A673 (cell line): ENCODE data around the gene SHROOM3. TPM values are rescaled to one million over a fixed set of nuclear protein-coding genes. Genes with fewer than 3 reads are reported as not detected.

Experiments used
- BruUV-seq: library from RNA; stranded (reverse); fragments of 400-500 nt; replicated peaks from 2 replicates; lab custom pipeline; 2021; lab: Mats Ljungman, UMichigan
- CTCF ChIA-PET: fragments of 300-600 bp; sonication (Branson Sonifier 250); formaldehyde crosslinking; loops from one replicate; lab custom pipeline; 2022; ENCODE audit warnings: antibody characterized with exemption; lab: Charles Lee
- POLR2A ChIA-PET: fragments of 300-600 bp; sonication (Branson Sonifier 250); formaldehyde crosslinking; loops from one replicate; lab custom pipeline; 2022; ENCODE audit warnings: antibody characterized with exemption; ENCODE audit not compliant: low non-redundant PET; lab: Charles Lee
- DNase-seq: peaks from one replicate; pipeline ENCODE4 v3.0.0-alpha.2; 2015; ENCODE audit warnings: low spot score
- H3K27ac ChIP-seq: fragments of 200-600 bp; sonication (generic); 2 replicates; pipeline ENCODE4 v1.5.1; 2016; ENCODE audit warnings: mixed run types, low read depth, mild to moderate bottlenecking, mixed read lengths, antibody characterized with exemption, low read length; ENCODE audit not compliant: poor library complexity, severe bottlenecking
- H3K27me3 ChIP-seq: fragments of 200-600 bp; sonication (generic); replicated peaks from 2 replicates; pipeline ENCODE4 v1.6.1; 2017; ENCODE audit warnings: mixed run types, low read depth, mild to moderate bottlenecking, mixed read lengths, antibody characterized with exemption, low read length; ENCODE audit not compliant: insufficient read depth, poor library complexity
- H3K36me3 ChIP-seq: fragments of 200-600 bp; sonication (generic); 2 replicates; pipeline ENCODE4 v1.6.1; 2016; ENCODE audit warnings: mixed run types, mild to moderate bottlenecking, mixed read lengths, antibody characterized with exemption, low read length; ENCODE audit not compliant: insufficient read depth, poor library complexity, severe bottlenecking
- H3K4me1 ChIP-seq: fragments of 200-600 bp; sonication (generic); 2 replicates; pipeline ENCODE4 v1.6.1; 2017; ENCODE audit warnings: mixed run types, mild to moderate bottlenecking, mixed read lengths, antibody characterized with exemption, low read length; ENCODE audit not compliant: insufficient read depth, poor library complexity, severe bottlenecking
- H3K4me3 ChIP-seq: fragments of 200-600 bp; sonication (generic); 2 replicates; pipeline ENCODE4 v1.5.1; 2016; ENCODE audit warnings: low read depth, mixed run types, mild to moderate bottlenecking, mixed read lengths, low read length; ENCODE audit not compliant: poor library complexity, severe bottlenecking
- H3K9me3 ChIP-seq: fragments of 200-600 bp; sonication (generic); 2 replicates; pipeline ENCODE4 v1.6.1; 2016; ENCODE audit warnings: mixed run types, low read depth, mild to moderate bottlenecking, mixed read lengths, antibody characterized with exemption, low read length; ENCODE audit not compliant: poor library complexity, severe bottlenecking
- CTCF ChIP-seq: fragments of 300-800, 200-600 bp; sonication (generic); conservative IDR thresholded peaks from 2 replicates; pipeline ENCODE4 v1.5.1; 2017; ENCODE audit warnings: low read depth, mild to moderate bottlenecking, antibody characterized with exemption, low read length, moderate library complexity, mixed read lengths
- EZH2 ChIP-seq: fragments of 200-600 bp; sonication (generic); IDR thresholded peaks from 2 replicates; pipeline ENCODE4 v1.6.1; 2017; ENCODE audit warnings: borderline replicate concordance, low read depth, mild to moderate bottlenecking, mixed read lengths, antibody characterized with exemption, low read length; ENCODE audit not compliant: poor library complexity, severe bottlenecking
- intact Hi-C: fragments of 100-400 bp; cut with micrococcal nuclease; formaldehyde crosslinking; loops from one replicate; pipeline ENCODE4 v1.10.0; 2022; ENCODE audit not compliant: unreplicated experiment
- total RNA-seq: library from RNA; stranded (reverse); gene quantifications from 2 replicates; pipeline ENCODE4 v1.2.3, GENCODE V29; 2021

Gene SHROOM3
- total RNA-seq, 1 experiment from 2014 or later = 9.3 TPM

- CTCF ChIA-PET = no interaction called here
- no peak for DNase-seq
Measured at GRCh38 chr4:76576824-76577223, 141.8 kb downstream of the SHROOM3 start.

GRCh38 chr4:76578002-76578560, 143.1 kb downstream of the SHROOM3 start:
- no peak for DNase-seq
- CTCF ChIA-PET = no interaction called here
- Histone ChIP-seq H3K27me3 (no peaks in the 10 kb centered on the region), H3K9me3 (no peaks in the 10 kb centered on the region), H3K4me1 (no peaks in the 10 kb centered on the region), H3K27ac (no peak overlapping the region), H3K4me3 (no peak overlapping the region), H3K36me3 (no peaks in the 10 kb centered on the region)
- TF ChIP-seq EZH2 = no peak
- no peak for TF ChIP-seq CTCF
- POLR2A ChIA-PET = interaction anchor here (0.5 kb wide), 1 partner anchor 33 kb away, joined by 3 read pairs; no protein-coding TSS in a partner anchor
- intact Hi-C loops = no loop called here
- BruUV-seq = no TSS peak

More at GRCh38 chr4:76576824-76577223, 141.8 kb downstream of the SHROOM3 start:
- no TSS peak for BruUV-seq
- Histone ChIP-seq H3K27me3 (no peaks in the 10 kb centered on the region), H3K27ac (no peak overlapping the region), H3K9me3 (no peaks in the 10 kb centered on the region), H3K4me3 (no peak overlapping the region), H3K36me3 (no peaks in the 10 kb centered on the region), H3K4me1 (no peaks in the 10 kb centered on the region)
- intact Hi-C loops = no loop called here
- POLR2A ChIA-PET = no interaction called here
- TF ChIP-seq EZH2 = no peak
- no peak for TF ChIP-seq CTCF

GRCh38 chr4:76579596-76580375, 144.8 kb downstream of the SHROOM3 start:
- TF ChIP-seq EZH2 = no peak
- TF ChIP-seq CTCF = no peak
- Histone ChIP-seq H3K27ac (no peak overlapping the region), H3K36me3 (no peaks in the 10 kb centered on the region), H3K27me3 (no peaks in the 10 kb centered on the region), H3K9me3 (no peaks in the 10 kb centered on the region), H3K4me3 (no peak overlapping the region), H3K4me1 (no peaks in the 10 kb centered on the region)
- CTCF ChIA-PET = no interaction called here
- POLR2A ChIA-PET = no interaction called here
- no TSS peak for BruUV-seq
- DNase-seq = no peak
- intact Hi-C loops = no loop called here
